Colonic mucosa (tissue), 4 donors: ENCODE measurements around the gene TRIP10. TPM values are rescaled to one million over a fixed set of nuclear protein-coding genes. Genes with fewer than 3 reads are reported as not detected.

Experiments
- DNase-seq: peaks from one replicate; pipeline ENCODE4 v3.0.0-alpha.2; 2020
- H3K27ac ChIP-seq: fragments of 200-600 bp; one replicate; pipeline ENCODE4 v1.8.0; 2021
- H3K27me3 ChIP-seq: fragments of 200-600 bp; one replicate; pipeline ENCODE4 v1.8.0; 2021
- H3K36me3 ChIP-seq: fragments of 200-600 bp; one replicate; pipeline ENCODE4 v1.8.0; 2021
- H3K4me1 ChIP-seq: fragments of 200-600 bp; one replicate; pipeline ENCODE4 v1.8.0; 2021; ENCODE audit warnings: mild to moderate bottlenecking
- H3K4me3 ChIP-seq: fragments of 200-600 bp; one replicate; pipeline ENCODE4 v1.8.0; 2021
- H3K9ac ChIP-seq, 2 donors: one replicate each; pipeline ENCODE4 v1.7.0; 2013; ENCODE audit warnings: control low read depth in 2 of 2, low read depth in 2 of 2, low read length in 2 of 2
- H3K9me3 ChIP-seq: fragments of 200-600 bp; one replicate; pipeline ENCODE4 v1.8.0; 2021
- intact Hi-C: fragments of 100-400 bp; cut with DNase I; formaldehyde crosslinking; loops from one replicate; pipeline ENCODE4 v1.14.1; 2022
- total RNA-seq, 2 donors: library from RNA; stranded (reverse); fragmentation: NEBNext Ultra II Directional in 1 of 2; extraction: Animal tissue kit (Norgen Biotek cat#: 25700) in 1 of 2; gene quantifications; one replicate each; pipeline ENCODE4 v1.2.1, GENCODE V29; 2021
- TF ChIP-seq, protein P1 (sequence below): fragments of 200-600 bp; IDR thresholded peaks from one replicate; pipeline ENCODE4 v1.8.0; 2022; ENCODE audit warnings: antibody characterized with exemption, mild to moderate bottlenecking
- donor health status: healthy.
- donor health status: DM: no; HTN: no; CAD: no.
- donor health status: DM: no; HTN: no; CAD: no.

The TRIP10 gene
- total RNA-seq, 2 donors from 2014 or later = 67.7 to 78.2 TPM

DNA sequence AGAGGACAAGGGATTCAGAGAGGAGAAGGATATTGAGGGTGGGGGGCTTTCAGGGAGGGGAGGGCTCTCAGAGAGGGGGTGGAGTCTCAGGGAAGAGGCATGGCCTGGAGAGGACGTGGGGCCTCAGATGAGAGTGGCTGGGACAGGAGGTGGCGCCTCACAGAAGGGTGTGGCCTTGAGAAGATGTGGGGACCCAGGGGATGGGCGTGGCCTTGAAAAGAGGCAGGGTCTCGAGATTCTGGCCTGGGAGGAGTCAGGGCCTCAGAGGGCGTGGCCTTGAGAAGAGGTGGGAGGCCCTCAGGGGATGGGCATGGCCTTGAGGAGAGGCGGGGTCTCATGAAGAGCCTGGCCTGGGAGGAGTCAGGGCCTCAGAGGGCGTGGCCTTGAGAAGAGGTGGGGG is 45.8 kb upstream of the TRIP10 start:
- H3K9me3 ChIP-seq = no peaks in the 10 kb centered on the region
- no peak for DNase-seq
- TF ChIP-seq, protein P1, sequence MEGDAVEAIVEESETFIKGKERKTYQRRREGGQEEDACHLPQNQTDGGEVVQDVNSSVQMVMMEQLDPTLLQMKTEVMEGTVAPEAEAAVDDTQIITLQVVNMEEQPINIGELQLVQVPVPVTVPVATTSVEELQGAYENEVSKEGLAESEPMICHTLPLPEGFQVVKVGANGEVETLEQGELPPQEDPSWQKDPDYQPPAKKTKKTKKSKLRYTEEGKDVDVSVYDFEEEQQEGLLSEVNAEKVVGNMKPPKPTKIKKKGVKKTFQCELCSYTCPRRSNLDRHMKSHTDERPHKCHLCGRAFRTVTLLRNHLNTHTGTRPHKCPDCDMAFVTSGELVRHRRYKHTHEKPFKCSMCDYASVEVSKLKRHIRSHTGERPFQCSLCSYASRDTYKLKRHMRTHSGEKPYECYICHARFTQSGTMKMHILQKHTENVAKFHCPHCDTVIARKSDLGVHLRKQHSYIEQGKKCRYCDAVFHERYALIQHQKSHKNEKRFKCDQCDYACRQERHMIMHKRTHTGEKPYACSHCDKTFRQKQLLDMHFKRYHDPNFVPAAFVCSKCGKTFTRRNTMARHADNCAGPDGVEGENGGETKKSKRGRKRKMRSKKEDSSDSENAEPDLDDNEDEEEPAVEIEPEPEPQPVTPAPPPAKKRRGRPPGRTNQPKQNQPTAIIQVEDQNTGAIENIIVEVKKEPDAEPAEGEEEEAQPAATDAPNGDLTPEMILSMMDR = no peak

DNA sequence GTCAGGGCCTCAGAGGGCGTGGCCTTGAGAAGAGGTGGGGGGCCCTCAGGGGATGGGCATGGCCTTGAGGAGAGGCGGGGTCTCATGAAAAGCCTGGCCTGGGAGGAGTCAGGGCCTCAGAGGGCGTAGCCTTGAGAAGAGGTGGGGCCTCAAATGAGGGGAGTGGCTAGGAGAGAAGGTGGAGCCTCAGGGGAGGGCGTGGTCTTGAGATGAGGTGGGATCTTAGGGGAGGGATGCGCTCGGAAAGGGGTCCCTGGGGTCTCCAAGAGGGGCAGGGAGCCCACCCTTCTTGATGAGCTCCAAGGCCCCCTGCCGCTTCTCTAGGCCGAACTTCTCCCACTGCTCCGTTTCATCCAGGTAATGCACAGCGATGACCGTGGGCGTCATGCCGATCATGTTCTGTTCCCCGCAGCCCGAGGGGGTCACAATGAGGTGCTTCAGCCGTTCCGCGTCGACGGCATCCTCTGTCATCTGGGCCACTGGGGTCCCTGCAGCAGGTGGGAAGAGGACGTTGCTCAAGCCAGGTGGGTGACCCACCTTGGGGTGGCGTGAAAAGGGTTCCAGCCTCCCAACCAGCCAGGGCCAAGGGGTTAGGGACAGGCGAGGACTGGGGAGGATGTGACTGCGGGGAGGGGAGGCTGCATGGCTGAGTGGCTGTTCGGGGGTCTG is 45.2 kb upstream of the TRIP10 start:
- no peak overlapping the region for H3K4me3 ChIP-seq
- no peaks in the 10 kb centered on the region for H3K4me1 ChIP-seq
- TF ChIP-seq, protein P1 = no peak
- no peak overlapping the region for H3K27ac ChIP-seq
- no peak overlapping the region for H3K9ac ChIP-seq
- H3K36me3 ChIP-seq = no peaks in the 10 kb centered on the region
- H3K27me3 ChIP-seq = no peaks in the 10 kb centered on the region
- intact Hi-C loops = no loop called here
- DNase-seq = no peak
- H3K9me3 ChIP-seq = no peaks in the 10 kb centered on the region

More for the DNA sequence above, 45.8 kb upstream of the TRIP10 start:
- H3K4me3 ChIP-seq = no peak overlapping the region
- intact Hi-C loops = no loop called here
- no peaks in the 10 kb centered on the region for H3K27me3 ChIP-seq
- H3K27ac ChIP-seq = no peak overlapping the region
- H3K36me3 ChIP-seq = no peaks in the 10 kb centered on the region
- H3K4me1 ChIP-seq = no peaks in the 10 kb centered on the region
- no peak overlapping the region for H3K9ac ChIP-seq

DNA sequence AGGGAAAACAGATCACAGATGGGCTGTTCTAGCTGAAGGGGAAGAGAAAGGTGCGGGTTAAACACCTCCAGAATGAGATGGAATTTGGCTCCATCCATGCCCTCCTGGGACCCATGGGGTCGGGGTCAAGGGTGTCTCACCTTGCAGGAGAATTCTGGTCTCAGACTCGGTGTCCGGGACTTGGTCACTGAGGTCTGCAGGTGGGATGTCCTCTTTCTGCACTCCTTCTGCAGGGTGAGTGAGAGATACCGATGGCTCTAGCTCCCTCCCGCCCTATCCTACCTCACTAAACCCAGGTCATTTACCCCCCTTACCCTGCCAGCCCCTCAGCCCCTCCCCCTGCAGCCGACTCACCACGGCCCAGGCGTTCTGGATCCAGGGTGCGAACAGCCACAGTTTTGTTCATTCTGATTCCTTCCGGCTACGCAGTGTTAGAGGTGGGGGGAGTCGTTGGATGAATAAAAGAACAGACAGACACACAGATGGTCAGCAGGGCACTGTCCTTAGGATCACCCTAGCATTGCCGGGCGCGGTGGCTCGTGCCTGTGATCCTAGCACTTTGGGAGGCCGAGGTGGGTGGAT is 43.1 kb upstream of the TRIP10 start:
- intact Hi-C loops = no loop called here
- no peaks in the 10 kb centered on the region for H3K4me1 ChIP-seq
- TF ChIP-seq, protein P1 = no peak
- H3K36me3 ChIP-seq = no peaks in the 10 kb centered on the region
- no peaks in the 10 kb centered on the region for H3K9me3 ChIP-seq
- no peak overlapping the region for H3K4me3 ChIP-seq
- H3K27ac ChIP-seq = no peak overlapping the region
- no peak for DNase-seq
- no peak overlapping the region for H3K9ac ChIP-seq
- H3K27me3 ChIP-seq = no peaks in the 10 kb centered on the region

DNA sequence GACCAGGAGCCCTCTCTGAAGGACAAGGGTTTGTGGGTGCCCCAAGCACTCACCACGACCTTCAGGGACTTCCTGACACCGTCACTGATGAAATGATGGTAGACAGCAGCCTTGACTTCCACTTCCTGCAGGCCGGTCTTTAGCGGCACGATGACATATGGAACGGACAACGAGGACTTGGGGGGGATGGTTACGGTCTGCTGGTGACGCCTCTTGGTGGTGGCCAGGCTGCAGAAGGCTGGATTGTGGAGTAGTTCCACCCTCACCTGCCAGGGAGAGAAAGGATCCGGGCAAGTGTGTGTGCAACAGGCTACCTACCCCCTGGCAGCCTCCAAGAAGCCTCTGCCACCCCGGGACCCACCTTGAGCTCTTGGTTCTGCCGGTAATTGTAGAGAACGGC is 42.2 kb upstream of the TRIP10 start:
- TF ChIP-seq, protein P1 = no peak
- intact Hi-C loops = no loop called here
- H3K36me3 ChIP-seq = no peaks in the 10 kb centered on the region
- H3K4me3 ChIP-seq = no peak overlapping the region
- H3K27me3 ChIP-seq = no peaks in the 10 kb centered on the region
- no peaks in the 10 kb centered on the region for H3K4me1 ChIP-seq
- H3K9me3 ChIP-seq = no peaks in the 10 kb centered on the region
- H3K27ac ChIP-seq = no peak overlapping the region
- H3K9ac ChIP-seq = no peak overlapping the region
- no peak for DNase-seq

DNA sequence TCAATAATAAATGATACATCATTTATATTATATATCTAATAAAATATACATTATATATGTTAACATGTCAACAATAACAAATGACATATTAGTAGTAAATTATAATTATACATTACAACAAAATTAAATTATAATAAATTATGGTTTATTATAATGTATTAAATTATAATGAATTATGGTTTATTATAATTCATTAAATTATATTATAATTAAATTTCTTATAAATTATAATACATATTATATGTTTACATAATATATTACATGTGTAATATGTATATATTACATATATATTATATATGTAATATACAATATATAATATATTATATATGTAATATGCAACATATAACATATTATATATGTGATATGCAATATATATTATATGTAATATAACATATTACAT is 39.5 kb upstream of the TRIP10 start:
- TF ChIP-seq, protein P1 = no peak
- H3K27ac ChIP-seq = no peak overlapping the region
- no peak for DNase-seq
- intact Hi-C loops = no loop called here
- H3K9ac ChIP-seq = no peak overlapping the region
- H3K27me3 ChIP-seq = no peaks in the 10 kb centered on the region
- H3K4me3 ChIP-seq = no peak overlapping the region
- no peaks in the 10 kb centered on the region for H3K36me3 ChIP-seq
- H3K9me3 ChIP-seq = no peaks in the 10 kb centered on the region
- no peaks in the 10 kb centered on the region for H3K4me1 ChIP-seq
